WTC11 (cell line): ENCODE measurements around the gene BTBD1. TPM values are rescaled to one million over a fixed set of nuclear protein-coding genes. Genes with fewer than 3 reads are reported as not detected.
"Not testable (repeated sequence)": the region's sequence is repeated elsewhere in the genome, so short reads cannot be mapped to it uniquely, and the experiment has no call there.

Source experiments
- ATAC-seq: fragments of 200-7000 bp; cut with Tn5 transposase; 2 replicates; pipeline ENCODE4 v1.10.0; 2021; ENCODE audit warnings: mild to moderate bottlenecking, moderate library complexity
- CTCF ChIA-PET: fragments of 300-600 bp; sonication (Branson Sonifier 250); formaldehyde crosslinking; loops from one replicate; lab custom pipeline; 2021; ENCODE audit warnings: antibody characterized with exemption; lab: Charles Lee
- POLR2A ChIA-PET: fragments of 350-600 bp; sonication (Branson Sonifier 250); formaldehyde crosslinking; loops from one replicate; lab custom pipeline; 2021; ENCODE audit warnings: antibody characterized with exemption; lab: Charles Lee
- DNase-seq: peaks from one replicate; pipeline ENCODE4 v3.0.0; 2021; ENCODE audit warnings: low spot score
- H3K27ac Mint-ChIP-seq: 2 replicates; pipeline ENCODE4 v1.8.0; 2021; ENCODE audit warnings: mixed read lengths
- H3K27me3 Mint-ChIP-seq: 2 replicates; pipeline ENCODE4 v1.8.0; 2021; ENCODE audit warnings: low read depth, mild to moderate bottlenecking, moderate library complexity, mixed read lengths
- H3K36me3 Mint-ChIP-seq: 2 replicates; pipeline ENCODE4 v1.8.0; 2021; ENCODE audit warnings: mixed read lengths
- H3K4me1 Mint-ChIP-seq: 2 replicates; pipeline ENCODE4 v1.8.0; 2022; ENCODE audit warnings: mixed read lengths
- H3K4me3 Mint-ChIP-seq: 2 replicates; pipeline ENCODE4 v1.8.0; 2021; ENCODE audit warnings: mild to moderate bottlenecking, moderate library complexity, mixed read lengths
- H3K9me3 Mint-ChIP-seq: 2 replicates; pipeline ENCODE4 v1.8.0; 2021; ENCODE audit warnings: mixed read lengths
- ATF2 ChIP-seq: sonication (generic); formaldehyde crosslinking; IDR thresholded peaks from 2 replicates; pipeline ENCODE4 v1.8.1; 2022; ENCODE audit warnings: low read depth, missing genetic modification reagents, borderline replicate concordance
- CTCF ChIP-seq: fragments of 200-600 bp; IDR thresholded peaks from 2 replicates; pipeline ENCODE4 v1.8.0; 2022; ENCODE audit warnings: antibody characterized with exemption
- E2F1 ChIP-seq: sonication (generic); formaldehyde crosslinking; IDR thresholded peaks from 2 replicates; pipeline ENCODE4 v1.8.0; 2022; ENCODE audit warnings: mild to moderate bottlenecking, missing genetic modification reagents
- E2F4 ChIP-seq: sonication (generic); formaldehyde crosslinking; IDR thresholded peaks from 2 replicates; pipeline ENCODE4 v1.8.1; 2022; ENCODE audit warnings: low read depth, mild to moderate bottlenecking, moderate library complexity, missing genetic modification reagents, borderline replicate concordance
- E2F5 ChIP-seq: sonication (generic); formaldehyde crosslinking; IDR thresholded peaks from 2 replicates; pipeline ENCODE4 v1.8.1; 2022; ENCODE audit warnings: mild to moderate bottlenecking, moderate library complexity, missing genetic modification reagents
- ELF4 ChIP-seq: sonication (generic); formaldehyde crosslinking; IDR thresholded peaks from 2 replicates; pipeline ENCODE4 v1.8.1; 2022; ENCODE audit warnings: low read depth, mild to moderate bottlenecking, moderate library complexity, missing genetic modification reagents
- EMX1 ChIP-seq: fragments of 250-450 bp; sonication (Bioruptor Pico); IDR thresholded peaks from 2 replicates; pipeline ENCODE4 v1.8.0; 2021; ENCODE audit warnings: mild to moderate bottlenecking
- HMGA2 ChIP-seq: fragments of 250-450 bp; sonication (Bioruptor Pico); IDR thresholded peaks from 2 replicates; pipeline ENCODE4 v1.4.0; 2021; ENCODE audit warnings: mild to moderate bottlenecking, moderate library complexity
- HMGXB4 ChIP-seq: sonication (generic); formaldehyde crosslinking; IDR thresholded peaks from 2 replicates; pipeline ENCODE4 v1.8.1; 2023; ENCODE audit warnings: mild to moderate bottlenecking, moderate library complexity, missing genetic modification reagents
- IRF2 ChIP-seq: sonication (generic); formaldehyde crosslinking; IDR thresholded peaks from 2 replicates; pipeline ENCODE4 v1.8.0; 2022; ENCODE audit warnings: low read depth, missing genetic modification reagents, borderline replicate concordance
- MAX ChIP-seq: sonication (generic); formaldehyde crosslinking; IDR thresholded peaks from 2 replicates; pipeline ENCODE4 v1.8.0; 2022; ENCODE audit warnings: mild to moderate bottlenecking, missing genetic modification reagents
- MXD4 ChIP-seq: fragments of 250-450 bp; sonication (Bioruptor Pico); IDR thresholded peaks from 2 replicates; pipeline ENCODE4 v1.8.0; 2021; ENCODE audit warnings: mild to moderate bottlenecking, moderate library complexity, borderline replicate concordance
- NFYB ChIP-seq: sonication (generic); formaldehyde crosslinking; conservative IDR thresholded peaks from 2 replicates; pipeline ENCODE4 v1.8.0; 2022; ENCODE audit warnings: low read depth, missing genetic modification reagents
- SOX15 ChIP-seq: fragments of 250-450 bp; sonication (Bioruptor Pico); IDR thresholded peaks from 2 replicates; pipeline ENCODE4 v1.9.0; 2021; ENCODE audit warnings: mild to moderate bottlenecking
- TEAD4 ChIP-seq: sonication (generic); formaldehyde crosslinking; IDR thresholded peaks from 2 replicates; pipeline ENCODE4 v1.8.0; 2022; ENCODE audit warnings: mild to moderate bottlenecking, missing genetic modification reagents
- ZBTB43 ChIP-seq: sonication (generic); formaldehyde crosslinking; IDR thresholded peaks from 2 replicates; pipeline ENCODE4 v1.8.1; 2023; ENCODE audit warnings: mild to moderate bottlenecking, missing genetic modification reagents
- ZNF317 ChIP-seq: sonication (generic); formaldehyde crosslinking; IDR thresholded peaks from 2 replicates; pipeline ENCODE4 v1.8.1; 2023; ENCODE audit warnings: low read depth, mild to moderate bottlenecking, moderate library complexity, missing genetic modification reagents, borderline replicate concordance
- ZNF423 ChIP-seq: fragments of 250-450 bp; sonication (Bioruptor Pico); IDR thresholded peaks from 2 replicates; pipeline ENCODE4 v2.1.2; 2022; ENCODE audit warnings: mild to moderate bottlenecking, moderate library complexity
- ZSCAN18 ChIP-seq: fragments of 250-450 bp; sonication (Bioruptor Pico); IDR thresholded peaks from 2 replicates; pipeline ENCODE4 v2.1.2; 2022; ENCODE audit warnings: mild to moderate bottlenecking, moderate library complexity
- total RNA-seq: library from RNA; stranded (reverse); gene quantifications from 3 replicates; pipeline ENCODE4 v1.2.3, GENCODE V29; 2021

BTBD1 gene
- total RNA-seq, 1 experiment from 2014 or later: 39.6 TPM

- H3K27ac Mint-ChIP-seq, H3K4me3 Mint-ChIP-seq, H3K4me1 Mint-ChIP-seq, H3K27me3 Mint-ChIP-seq, DNase-seq: not testable (repeated sequence)
- peak; percentile 83 for TF ChIP-seq NFYB
- Mint-ChIP-seq H3K9me3 (peaks cover 36% of the 10 kb centered on the region), H3K36me3 (peaks cover 19% of the 10 kb centered on the region)
- 0 out of 2 replicates have a peak, but pooled peaks have one; percentile 4 for ATAC-seq
- ChIA-PET CTCF (interaction anchor here (0.7 kb wide), 1 partner anchor 9 kb away, joined by 3 read pairs; no protein-coding TSS in a partner anchor), POLR2A (interaction anchor here (0.6 to 0.8 kb wide), 3 partner anchors 38 to 514 kb away, joined by 3 read pairs; no protein-coding TSS in a partner anchor)
Measured at GRCh38 chr15:83069211-83069642, 2.2 kb upstream of the BTBD1 start.

- no peak for TF ChIP-seq IRF2
- no peak for TF ChIP-seq ATF2
- TF ChIP-seq EMX1 (CRISPR knock-in tag): no peak
- no peak for TF ChIP-seq ELF4 (CRISPR knock-in tag)
- no peak for TF ChIP-seq HMGA2
- TF ChIP-seq MXD4 (CRISPR knock-in tag): no peak
- no peak for TF ChIP-seq SOX15
- H3K4me3 Mint-ChIP-seq: peak overlapping the region; percentile 44
- peaks cover 26% of the 10 kb centered on the region for H3K9me3 Mint-ChIP-seq
- H3K27ac Mint-ChIP-seq: peak overlapping the region; percentile 87
- DNase-seq (no peak), ATAC-seq (no peak)
- ChIA-PET CTCF (interaction anchor here (1.5 to 1.9 kb wide), 3 partner anchors 11 to 219 kb away, joined by 3 to 5 read pairs (median 4); no protein-coding TSS in a partner anchor), POLR2A (interaction anchor here (0.6 kb wide), 1 partner anchor 85 kb away, joined by 9 read pairs; no protein-coding TSS in a partner anchor)
- peaks cover 15% of the 10 kb centered on the region for H3K36me3 Mint-ChIP-seq
- H3K4me1 Mint-ChIP-seq: peaks cover 10% of the 10 kb centered on the region
- peaks cover 5% of the 10 kb centered on the region; the same call in 1 of the 2 replicates for H3K27me3 Mint-ChIP-seq
Measured at GRCh38 chr15:83068054-83068453, 1.0 kb upstream of the BTBD1 start.

- Mint-ChIP-seq H3K27ac (peak overlapping the region; percentile 87), H3K36me3 (peaks cover 15% of the 10 kb centered on the region), H3K4me1 (peaks cover 10% of the 10 kb centered on the region), H3K27me3 (peaks cover 5% of the 10 kb centered on the region; the same call in 1 of the 2 replicates), H3K9me3 (peaks cover 24% of the 10 kb centered on the region), H3K4me3 (peak overlapping the region; percentile 44)
- POLR2A ChIA-PET: interaction anchor here (0.6 kb wide), 1 partner anchor 17 kb away, joined by 3 read pairs; no protein-coding TSS in a partner anchor
- no peak; the same call in 1 of the 2 replicates for ATAC-seq
- CTCF ChIA-PET: interaction anchor here (0.5 to 1.9 kb wide), 9 partner anchors 10 to 507 kb away, joined by 3 to 6 read pairs (median 3); partner anchors contain the start of genes C15orf40 and SH3GL3
- DNase-seq: no peak
- no peak for TF ChIP-seq TEAD4 (CRISPR knock-in tag)
- no peak for TF ChIP-seq MAX (CRISPR knock-in tag)
- TF ChIP-seq E2F1 (CRISPR knock-in tag): no peak
- TF ChIP-seq HMGA2: no peak
- no peak for TF ChIP-seq ZSCAN18 (CRISPR knock-in tag)
- TF ChIP-seq E2F4 (CRISPR knock-in tag): no peak
- TF ChIP-seq HMGXB4 (CRISPR knock-in tag): no peak
- no peak for TF ChIP-seq ZNF317 (CRISPR knock-in tag)
- TF ChIP-seq ZNF423: no peak
- TF ChIP-seq E2F5: no peak
- TF ChIP-seq CTCF: no peak
- TF ChIP-seq ZBTB43 (CRISPR knock-in tag): no peak
Measured at GRCh38 chr15:83067638-83067962, 548 bp upstream of the BTBD1 start.
